A549 (cell line): ENCODE results near the gene PRSS50. TPM values are rescaled to one million over a fixed set of nuclear protein-coding genes. Genes with fewer than 3 reads are reported as not detected.

Experiments
- ATAC-seq, 2 experiments: fragments of 200-7000 bp in 1 of 2; fragments of >200 bp in 1 of 2; cut with Nextera tagmentation in 1 of 2; cut with Tn5 transposase in 1 of 2; 3 replicates each; pipeline versions ENCODE4 v1.8.0 to v1.9.1; 2018 to 2020; ENCODE audit warnings: mild to moderate bottlenecking in 1 of 2, moderate library complexity in 1 of 2
- CTCF ChIA-PET: fragments of 300-600 bp; sonication (Branson Sonifier 250); formaldehyde crosslinking; extraction: SDS; loops from one replicate; lab custom pipeline; 2021; ENCODE audit warnings: antibody characterized with exemption, inconsistent platforms; lab: Yijun Ruan, JAX
- POLR2A ChIA-PET: fragments of 350-600 bp; formaldehyde crosslinking; extraction: SDS; loops from one replicate; lab custom pipeline; 2021; ENCODE audit warnings: antibody characterized with exemption, inconsistent platforms; lab: Yijun Ruan, JAX
- DNase-seq, 2 experiments: peaks; one replicate each; pipeline versions ENCODE4 v3.0.0 to v3.0.0-alpha.2; 2011 to 2016; ENCODE audit warnings: low read depth in 1 of 2, low spot score in 1 of 2
- FAIRE-seq: peaks from 2 replicates; lab custom pipeline; 2011; peaks lifted over from hg19 to GRCh38; lab: Jason Lieb, UNC
- H3K27ac ChIP-seq, 2 experiments: fragments of >200 bp; sonication (Bioruptor Twin); formaldehyde crosslinking; 3 replicates each; pipeline ENCODE4 v1.5.1; 2016 to 2017
- H3K4me1 ChIP-seq: fragments of >200 bp; sonication (Bioruptor Twin); formaldehyde crosslinking; 3 replicates; pipeline ENCODE4 v1.6.1; 2016
- H3K4me2 ChIP-seq: fragments of >200 bp; sonication (Bioruptor Twin); formaldehyde crosslinking; 3 replicates; pipeline ENCODE4 v1.6.1; 2016
- H3K4me3 ChIP-seq: fragments of >200 bp; sonication (Bioruptor Twin); formaldehyde crosslinking; 3 replicates; pipeline ENCODE4 v1.5.1; 2016
- H3K9me3 ChIP-seq: fragments of >200 bp; sonication (Bioruptor Twin); formaldehyde crosslinking; 3 replicates; pipeline ENCODE4 v1.6.1; 2016
- BHLHE40 ChIP-seq: IDR thresholded peaks from 2 replicates; pipeline ENCODE4 v1.6.1; 2012; ENCODE audit warnings: low read depth, low read length, inconsistent platforms
- CBX2 ChIP-seq: fragments of 200-600 bp; sonication (generic); IDR thresholded peaks from 2 replicates; pipeline ENCODE4 v1.6.1; 2016; ENCODE audit warnings: low read depth, mild to moderate bottlenecking, borderline replicate concordance
- ESRRA ChIP-seq: fragments of 150-350 bp; IDR thresholded peaks from 2 replicates; pipeline ENCODE4 v1.6.1; 2014; ENCODE audit warnings: mild to moderate bottlenecking, low read length, borderline replicate concordance
- GATA3 ChIP-seq: IDR thresholded peaks from 2 replicates; pipeline ENCODE4 v1.6.1; 2012; ENCODE audit warnings: borderline replicate concordance
- KDM1A ChIP-seq: fragments of 200-600 bp; sonication (generic); IDR thresholded peaks from 2 replicates; pipeline ENCODE4 v1.6.1; 2016; ENCODE audit warnings: low read depth, mild to moderate bottlenecking
- KDM5A ChIP-seq: fragments of 200-600 bp; sonication (generic); IDR thresholded peaks from 2 replicates; pipeline ENCODE4 v1.6.1; 2016; ENCODE audit warnings: antibody characterized with exemption, mild to moderate bottlenecking
- MAZ ChIP-seq: fragments of 150-350 bp; IDR thresholded peaks from 2 replicates; pipeline ENCODE4 v1.6.1; 2014; ENCODE audit warnings: antibody characterized with exemption, low read depth, low read length, borderline replicate concordance
- MYC ChIP-seq: IDR thresholded peaks from 2 replicates; pipeline ENCODE4 v1.6.1; 2012; ENCODE audit warnings: mild to moderate bottlenecking, inconsistent platforms, low read length, improper control_type of control experiment, borderline replicate concordance
- NR3C1 ChIP-seq: fragments of >200 bp; sonication (Bioruptor Twin); formaldehyde crosslinking; IDR thresholded peaks from 3 replicates; pipeline ENCODE4 v1.6.1; 2017
- RARB ChIP-seq: fragments of 250-450 bp; sonication (Bioruptor Pico); IDR thresholded peaks from 2 replicates; pipeline ENCODE4 v1.8.0; 2021; ENCODE audit warnings: mild to moderate bottlenecking, moderate library complexity
- RFX5 ChIP-seq: fragments of 450-650 bp; IDR thresholded peaks from 2 replicates; pipeline ENCODE4 v1.7.1; 2014; ENCODE audit warnings: antibody characterized with exemption, mild to moderate bottlenecking, moderate library complexity
- RNF2 ChIP-seq: fragments of 200-600 bp; sonication (generic); IDR thresholded peaks from 2 replicates; pipeline ENCODE4 v1.6.1; 2016; ENCODE audit warnings: low read depth, mild to moderate bottlenecking, antibody characterized with exemption, moderate library complexity, borderline replicate concordance
- SMC3 ChIP-seq: fragments of >200 bp; sonication (Bioruptor Twin); formaldehyde crosslinking; IDR thresholded peaks from 3 replicates; pipeline ENCODE4 v1.6.1; 2018; ENCODE audit warnings: inconsistent platforms
- SREBF2 ChIP-seq: fragments of 450-650 bp; IDR thresholded peaks from 2 replicates; pipeline ENCODE4 v1.6.1; 2014; ENCODE audit warnings: mild to moderate bottlenecking, moderate library complexity
- ZFP36 ChIP-seq: fragments of 450-650 bp; IDR thresholded peaks from 2 replicates; pipeline ENCODE4 v1.6.1; 2014; ENCODE audit warnings: borderline replicate concordance; ENCODE audit not compliant: partially characterized antibody
- ZSCAN20 ChIP-seq: fragments of 250-450 bp; sonication (Bioruptor Pico); IDR thresholded peaks from 2 replicates; pipeline ENCODE4 v1.8.0; 2022; ENCODE audit warnings: mild to moderate bottlenecking, moderate library complexity
- WGBS: methylation state at CpG from one replicate; pipeline ENCODE4 v1.1.6; 2017; ENCODE audit errors: missing lambda C conversion rate; 5-methylcytosine and 5-hydroxymethylcytosine counted together
- polyA plus RNA-seq, 4 experiments: library from polyadenylated mRNA; depleted of rRNA in 3 of 4; stranded (reverse); fragments of >200 nt; fragmentation: RNase III in 1 of 4; extraction: RNeasy Plus Mini Kit Qiagen cat#74134 plus additional on column Dnase treatment in 1 of 4; gene quantifications; 2 replicates in 3 of 4; 3 replicates in 1 of 4; pipeline ENCODE4 v1.2.3, GENCODE V29; 2011 to 2017
- TF ChIP-seq, protein P1 (sequence below): fragments of 150-350 bp; IDR thresholded peaks from 2 replicates; pipeline ENCODE4 v1.6.1; 2014; ENCODE audit warnings: low read depth, mild to moderate bottlenecking, low read length
- TF ChIP-seq, protein P2 (sequence below): fragments of >200 bp; sonication (Bioruptor Twin); formaldehyde crosslinking; IDR thresholded peaks from 2 replicates; pipeline ENCODE4 v1.6.1; 2016
- TF ChIP-seq, protein P3 (sequence below): fragments of 250-450 bp; sonication (Bioruptor Pico); IDR thresholded peaks from 2 replicates; pipeline ENCODE4 v1.5.0; 2020; ENCODE audit warnings: low read depth, mild to moderate bottlenecking, moderate library complexity
- TF ChIP-seq, protein P4 (sequence below): IDR thresholded peaks from 2 replicates; pipeline ENCODE4 v1.6.1; 2012; ENCODE audit warnings: low read depth, borderline replicate concordance

Gene PRSS50
- polyA plus RNA-seq, 2 of the 4 experiments (the other 2 are of a cell fraction): not detected

DNA sequence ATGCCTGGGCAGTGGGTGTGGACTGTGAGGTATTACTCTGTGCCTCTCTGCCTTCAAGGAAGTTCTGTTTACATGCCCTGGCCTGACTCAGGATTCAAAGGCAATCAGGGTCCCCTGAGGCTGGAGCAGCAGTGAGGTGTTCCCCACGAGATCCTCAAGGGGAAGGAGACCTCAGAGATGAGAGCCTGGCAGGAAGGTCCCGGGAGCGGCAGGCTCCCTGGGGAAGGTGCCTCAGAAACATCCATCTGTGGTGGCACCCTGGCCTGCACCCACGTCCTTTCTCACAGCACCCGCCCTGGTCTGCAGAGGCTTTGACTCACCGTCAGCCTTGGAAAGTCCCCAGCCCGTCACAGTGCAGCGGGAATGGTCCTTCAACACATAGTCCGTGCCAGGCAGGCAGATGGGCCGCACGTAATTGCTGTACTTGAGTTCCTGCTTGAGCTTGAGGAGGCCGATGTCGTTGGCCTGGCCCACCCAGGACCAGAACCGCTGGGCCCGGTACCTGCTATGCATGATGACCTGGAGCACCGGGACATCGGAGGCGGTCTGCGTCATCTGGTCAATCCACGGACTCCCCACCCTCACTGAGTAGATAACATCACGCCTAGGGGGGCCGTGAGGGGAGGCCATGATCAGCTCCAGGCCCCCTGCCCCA, 3.6 kb downstream of the PRSS50 start:
- FAIRE-seq: no peak
- H3K4me1 ChIP-seq: no peaks in the 10 kb centered on the region; the same call in 2 of the 3 replicates
- TF ChIP-seq, protein P1, sequence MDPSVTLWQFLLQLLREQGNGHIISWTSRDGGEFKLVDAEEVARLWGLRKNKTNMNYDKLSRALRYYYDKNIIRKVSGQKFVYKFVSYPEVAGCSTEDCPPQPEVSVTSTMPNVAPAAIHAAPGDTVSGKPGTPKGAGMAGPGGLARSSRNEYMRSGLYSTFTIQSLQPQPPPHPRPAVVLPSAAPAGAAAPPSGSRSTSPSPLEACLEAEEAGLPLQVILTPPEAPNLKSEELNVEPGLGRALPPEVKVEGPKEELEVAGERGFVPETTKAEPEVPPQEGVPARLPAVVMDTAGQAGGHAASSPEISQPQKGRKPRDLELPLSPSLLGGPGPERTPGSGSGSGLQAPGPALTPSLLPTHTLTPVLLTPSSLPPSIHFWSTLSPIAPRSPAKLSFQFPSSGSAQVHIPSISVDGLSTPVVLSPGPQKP: no peak
- TF ChIP-seq RFX5: no peak
- no peak for TF ChIP-seq SMC3
- TF ChIP-seq RARB (CRISPR knock-in tag): no peak
- TF ChIP-seq GATA3: no peak
- TF ChIP-seq ZSCAN20 (CRISPR knock-in tag): no peak
- no peak for TF ChIP-seq CBX2
- TF ChIP-seq KDM5A: no peak
- no peak for TF ChIP-seq KDM1A
- H3K27ac ChIP-seq: no peak overlapping the region
- no peak overlapping the region for H3K4me3 ChIP-seq
- no CpG with 5 or more reads among the region's 22 CpGs for WGBS
- no peak overlapping the region for H3K4me2 ChIP-seq
- no peak for DNase-seq
- ChIA-PET CTCF (interaction anchor here (1.1 to 2.2 kb wide), 2 partner anchors 8 to 9 kb away, joined by 4 to 11 read pairs; no protein-coding TSS in a partner anchor), POLR2A (no interaction called here)
- peak in 1 of 2 experiments; percentile 63; a peak in 3 of 6 replicates for ATAC-seq
- no peaks in the 10 kb centered on the region for H3K9me3 ChIP-seq

DNA sequence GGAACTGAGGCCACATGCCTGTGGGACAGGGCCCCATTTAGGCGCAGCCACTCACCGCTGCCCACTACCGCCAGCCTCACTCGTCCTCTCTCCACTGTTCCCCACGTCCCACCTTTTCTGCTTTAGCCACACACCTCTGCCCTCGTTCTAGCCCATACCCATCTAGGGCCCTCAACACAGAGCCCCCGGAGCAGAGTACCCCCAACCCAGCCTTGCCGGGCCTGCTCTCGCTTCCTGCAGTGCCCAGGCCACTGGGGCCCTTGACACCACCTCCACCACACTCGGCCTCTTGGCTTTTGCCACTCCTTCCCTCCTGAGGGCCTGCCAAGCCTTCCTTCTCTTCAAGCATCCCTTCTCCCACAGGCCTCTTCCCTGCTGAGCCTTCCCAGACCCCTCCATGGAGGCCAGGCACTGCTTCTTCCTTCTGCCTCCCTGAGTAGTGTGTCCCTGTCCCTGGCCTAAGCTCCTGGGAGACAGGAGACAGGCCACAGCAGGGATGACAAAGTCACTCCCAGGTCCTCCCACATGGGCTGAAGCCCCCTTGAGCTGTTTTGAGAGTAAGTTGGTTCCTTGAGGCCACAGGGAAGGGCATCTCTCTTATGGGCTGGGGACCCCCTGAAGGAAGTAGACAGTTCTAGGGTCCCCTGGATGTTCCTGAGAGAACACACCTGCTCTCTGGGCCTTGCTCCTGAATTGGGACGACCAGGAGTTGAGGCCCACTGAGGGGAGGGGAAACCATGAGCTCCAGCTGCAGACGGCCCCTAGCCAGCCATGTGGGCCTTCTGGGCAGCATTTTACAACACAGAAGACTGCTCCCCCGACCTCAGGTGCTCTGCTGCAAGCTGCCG, 4.4 kb downstream of the PRSS50 start:
- CTCF ChIA-PET: interaction anchor here (1.1 kb wide), 1 partner anchor 8 kb away, joined by 4 read pairs; no protein-coding TSS in a partner anchor
- DNase-seq (no peak), ATAC-seq (no peak), FAIRE-seq (no peak)
- 83% methylated on average over 7 of the region's 14 CpGs for whole genome bisulfite sequencing
- POLR2A ChIA-PET: no interaction called here
- Histone ChIP-seq H3K9me3 (no peaks in the 10 kb centered on the region), H3K4me3 (no peak overlapping the region), H3K27ac (no peak overlapping the region)
- no peak for TF ChIP-seq MAZ
- no peak for TF ChIP-seq RARB (CRISPR knock-in tag)
- TF ChIP-seq NR3C1: no peak
- TF ChIP-seq ESRRA: no peak
- TF ChIP-seq RNF2: no peak
- TF ChIP-seq BHLHE40: no peak
- no peak for TF ChIP-seq MYC
- TF ChIP-seq, protein P2, sequence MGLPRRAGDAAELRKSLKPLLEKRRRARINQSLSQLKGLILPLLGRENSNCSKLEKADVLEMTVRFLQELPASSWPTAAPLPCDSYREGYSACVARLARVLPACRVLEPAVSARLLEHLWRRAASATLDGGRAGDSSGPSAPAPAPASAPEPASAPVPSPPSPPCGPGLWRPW: no peak
- TF ChIP-seq, protein P3, sequence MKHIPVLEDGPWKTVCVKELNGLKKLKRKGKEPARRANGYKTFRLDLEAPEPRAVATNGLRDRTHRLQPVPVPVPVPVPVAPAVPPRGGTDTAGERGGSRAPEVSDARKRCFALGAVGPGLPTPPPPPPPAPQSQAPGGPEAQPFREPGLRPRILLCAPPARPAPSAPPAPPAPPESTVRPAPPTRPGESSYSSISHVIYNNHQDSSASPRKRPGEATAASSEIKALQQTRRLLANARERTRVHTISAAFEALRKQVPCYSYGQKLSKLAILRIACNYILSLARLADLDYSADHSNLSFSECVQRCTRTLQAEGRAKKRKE: no peak
- TF ChIP-seq, protein P4, sequence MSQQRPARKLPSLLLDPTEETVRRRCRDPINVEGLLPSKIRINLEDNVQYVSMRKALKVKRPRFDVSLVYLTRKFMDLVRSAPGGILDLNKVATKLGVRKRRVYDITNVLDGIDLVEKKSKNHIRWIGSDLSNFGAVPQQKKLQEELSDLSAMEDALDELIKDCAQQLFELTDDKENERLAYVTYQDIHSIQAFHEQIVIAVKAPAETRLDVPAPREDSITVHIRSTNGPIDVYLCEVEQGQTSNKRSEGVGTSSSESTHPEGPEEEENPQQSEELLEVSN: no peak
- no peak for TF ChIP-seq SREBF2
- TF ChIP-seq ZFP36: no peak
- TF ChIP-seq CBX2: no peak
- TF ChIP-seq, all 56 proteins: peak for 0
- no peak overlapping the region for H3K4me2 ChIP-seq
- H3K4me1 ChIP-seq: no peaks in the 10 kb centered on the region; the same call in 2 of the 3 replicates
